Suprapubic skin (tissue), 3 donors: ENCODE measurements around the gene RPS6KA5.

Experiments used
- POLR2AphosphoS5 ChIP-seq, 3 donors: sonication (generic); formaldehyde crosslinking; IDR thresholded peaks; one replicate each; pipeline ENCODE4 v1.6.1; 2017; ENCODE audit warnings: antibody characterized with exemption in 3 of 3
- TF ChIP-seq, protein P1 (sequence below), 2 donors: fragments of 200-600 bp in 1 of 2; fragments of 450-650 bp in 1 of 2; sonication (generic) in 1 of 2; IDR thresholded peaks; one replicate each; pipeline ENCODE4 v1.5.1; 2016 to 2019; ENCODE audit warnings: antibody characterized with exemption in 2 of 2, mild to moderate bottlenecking in 1 of 2, moderate library complexity in 1 of 2

DNA sequence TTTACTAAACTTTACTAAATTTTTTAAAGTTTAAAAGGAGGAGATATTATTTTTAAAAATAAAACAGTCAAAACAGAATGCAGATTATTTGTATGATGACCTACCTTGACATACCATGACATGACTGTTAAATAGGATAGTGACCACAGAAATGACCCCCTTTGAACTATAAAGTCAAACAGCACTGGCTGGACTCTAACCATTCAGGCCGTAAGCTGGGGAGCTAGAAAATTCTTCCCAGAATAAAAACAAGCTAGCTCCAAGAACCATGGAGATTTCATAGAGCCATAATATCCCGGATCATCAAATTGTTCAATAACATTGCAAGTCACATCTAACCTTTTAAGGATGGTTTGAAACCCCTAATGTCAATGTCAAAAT lies 50.3 kb downstream of the RPS6KA5 start:
- no peak for TF ChIP-seq POLR2AphosphoS5 (IDR thresholded peaks at IDR 0.05)
- TF ChIP-seq, protein P1, sequence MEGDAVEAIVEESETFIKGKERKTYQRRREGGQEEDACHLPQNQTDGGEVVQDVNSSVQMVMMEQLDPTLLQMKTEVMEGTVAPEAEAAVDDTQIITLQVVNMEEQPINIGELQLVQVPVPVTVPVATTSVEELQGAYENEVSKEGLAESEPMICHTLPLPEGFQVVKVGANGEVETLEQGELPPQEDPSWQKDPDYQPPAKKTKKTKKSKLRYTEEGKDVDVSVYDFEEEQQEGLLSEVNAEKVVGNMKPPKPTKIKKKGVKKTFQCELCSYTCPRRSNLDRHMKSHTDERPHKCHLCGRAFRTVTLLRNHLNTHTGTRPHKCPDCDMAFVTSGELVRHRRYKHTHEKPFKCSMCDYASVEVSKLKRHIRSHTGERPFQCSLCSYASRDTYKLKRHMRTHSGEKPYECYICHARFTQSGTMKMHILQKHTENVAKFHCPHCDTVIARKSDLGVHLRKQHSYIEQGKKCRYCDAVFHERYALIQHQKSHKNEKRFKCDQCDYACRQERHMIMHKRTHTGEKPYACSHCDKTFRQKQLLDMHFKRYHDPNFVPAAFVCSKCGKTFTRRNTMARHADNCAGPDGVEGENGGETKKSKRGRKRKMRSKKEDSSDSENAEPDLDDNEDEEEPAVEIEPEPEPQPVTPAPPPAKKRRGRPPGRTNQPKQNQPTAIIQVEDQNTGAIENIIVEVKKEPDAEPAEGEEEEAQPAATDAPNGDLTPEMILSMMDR (IDR thresholded peaks at IDR 0.05), result no peak
